ENCODE measurements around the gene ZNF678. TPM values are rescaled to one million over a fixed set of nuclear protein-coding genes. Genes with fewer than 3 reads are reported as not detected.

The ZNF678 gene
- total and polyA plus RNA-seq, 2 of the 4 experiments (the other 2 are of a cell fraction) = 1.3 to 4.8 TPM

- Histone ChIP-seq H2BK20ac (ENCODE audit: low read depth, low read length) (no peak overlapping the region), H2AK5ac (ENCODE audit: low read depth, low read length) (no peak overlapping the region), H4K5ac (ENCODE audit: low read depth, low read length) (no peak overlapping the region), H3K9ac (ENCODE audit: low read depth, low read length) (no peak overlapping the region), H4K8ac (ENCODE audit: low read depth in 2 of 2, low read length in 2 of 2) (no peak overlapping the region), H3K14ac (replicated peaks; ENCODE audit: low read depth, low read length) (no peak overlapping the region), H3K27me3 (ENCODE audit: control insufficient read depth, insufficient read depth, low read length) (no peaks in the 10 kb centered on the region), H3K4me3 (ENCODE audit: insufficient read depth, low read depth, low read length) (no peak overlapping the region), H3K18ac (ENCODE audit: low read depth, low read length) (no peak overlapping the region), H3K56ac (ENCODE audit: extremely low read depth, insufficient read depth, low read length) (no peak overlapping the region), H3K23ac (ENCODE audit: low read depth, low read length) (no peak overlapping the region), H3K4ac (ENCODE audit: low read depth, low read length) (no peak overlapping the region), H4K91ac (ENCODE audit: insufficient read depth, low read depth, low read length) (no peak overlapping the region), H3K79me1 (ENCODE audit: low read depth in 1 of 2, low read length in 2 of 2) (no peaks in the 10 kb centered on the region), H3K27ac (ENCODE audit: insufficient read depth, low read length) (no peak overlapping the region), H3K36me3 (ENCODE audit: control insufficient read depth, insufficient read depth, low read length) (no peaks in the 10 kb centered on the region), H2BK15ac (ENCODE audit: low read depth, low read length) (no peak overlapping the region), H3K9me3 (ENCODE audit: control insufficient read depth, insufficient read depth, low read length) (peaks cover 7% of the 10 kb centered on the region), H2BK120ac (ENCODE audit: low read depth, low read length) (no peak overlapping the region), H4K20me1 (ENCODE audit: insufficient read depth, low read length) (no peaks in the 10 kb centered on the region), H2BK5ac (ENCODE audit: low read depth, low read length, poor library complexity, severe bottlenecking) (no peak overlapping the region), H2AFZ (replicated peaks; ENCODE audit: low read length, poor library complexity) (no peak overlapping the region), H3K4me2 (ENCODE audit: low read depth, low read length) (no peak overlapping the region), H2AK9ac (replicated peaks; ENCODE audit: low read depth, low read length, poor library complexity) (no peak overlapping the region), H3K4me1 (ENCODE audit: control insufficient read depth, insufficient read depth, low read length) (no peaks in the 10 kb centered on the region), H3K9me1 (ENCODE audit: insufficient read depth, low read length) (no peaks in the 10 kb centered on the region)
- ChIA-PET POLR2A (ENCODE audit: unreplicated experiment) (no interaction called here), CTCF (no interaction called here)
- no peak for ATAC-seq (ENCODE audit: low read depth)
- dilution Hi-C loops (cut with HindIII; ENCODE audit: low sequenced_read_pairs, unreplicated experiment) = no loop called here
- WGBS, 2 experiments (ENCODE audit: extremely low coverage in 2 of 2, insufficient read length in 1 of 2) = 50% methylated on average over 1 of the region's 8 CpGs; no CpG with 5 or more reads in 1 of the 2 experiments
- TF ChIP-seq RFX5 (IDR thresholded peaks at IDR 0.05; ENCODE audit: low read depth, low read length) (no peak), BHLHE40 (IDR thresholded peaks at IDR 0.05; ENCODE audit: low read depth, low read length) (no peak)
- BruUV-seq (replicated peaks) = no TSS peak
- in situ Hi-C loops (cut with MboI; ENCODE audit: low sequenced_read_pairs) = no loop called here
- intact Hi-C loops (cut with micrococcal nuclease) = no loop called here
- no peak for DNase-seq
Measured at GRCh38 chr1:227685807-227686206, 122.5 kb downstream of the ZNF678 start.
